HEK293 (cell line): ENCODE data around the gene CHCHD6.

Experiments used
- CTCF ChIP-seq: fragments of 450-650 bp; formaldehyde crosslinking; IDR thresholded peaks from 2 replicates; pipeline ENCODE4 v1.5.1; 2016; ENCODE audit warnings: missing biosample characterization, missing genetic modification characterization
- REST ChIP-seq: fragments of 450-650 bp; formaldehyde crosslinking; IDR thresholded peaks from 2 replicates; pipeline ENCODE4 v1.5.1; 2016; ENCODE audit warnings: missing biosample characterization, missing genetic modification characterization
- ZNF140 ChIP-seq: fragments of 450-650 bp; formaldehyde crosslinking; IDR thresholded peaks from 2 replicates; pipeline ENCODE4 v1.5.1; 2016; ENCODE audit warnings: missing biosample characterization, missing genetic modification characterization
- ZNF23 ChIP-seq: fragments of 450-650 bp; formaldehyde crosslinking; IDR thresholded peaks from 2 replicates; pipeline ENCODE4 v1.5.1; 2016; ENCODE audit warnings: missing biosample characterization, missing genetic modification characterization, borderline replicate concordance
- ZNF423 ChIP-seq: fragments of 450-650 bp; formaldehyde crosslinking; IDR thresholded peaks from 2 replicates; pipeline ENCODE4 v1.5.1; 2016; ENCODE audit warnings: missing biosample characterization, missing genetic modification characterization
- ZNF513 ChIP-seq: fragments of 450-650 bp; IDR thresholded peaks from 2 replicates; pipeline ENCODE4 v1.5.1; 2018; ENCODE audit warnings: missing biosample characterization, missing genetic modification characterization
- ZNF629 ChIP-seq: fragments of 450-650 bp; formaldehyde crosslinking; IDR thresholded peaks from 2 replicates; pipeline ENCODE4 v1.5.1; 2017; ENCODE audit warnings: missing biosample characterization, missing genetic modification characterization
- TF ChIP-seq, protein P1 (sequence below): fragments of 450-650 bp; IDR thresholded peaks from 2 replicates; pipeline ENCODE4 v1.5.1; 2018; ENCODE audit warnings: missing biosample characterization, mild to moderate bottlenecking, missing genetic modification characterization

- TF ChIP-seq CTCF (tag by site-specific recombination) (no peak), REST (tag by site-specific recombination) (no peak), ZNF629 (no peak), ZNF513 (tag by site-specific recombination) (no peak), ZNF23 (tag by site-specific recombination) (no peak), ZNF423 (tag by site-specific recombination) (no peak), ZNF140 (no peak)
- TF ChIP-seq, protein P1, sequence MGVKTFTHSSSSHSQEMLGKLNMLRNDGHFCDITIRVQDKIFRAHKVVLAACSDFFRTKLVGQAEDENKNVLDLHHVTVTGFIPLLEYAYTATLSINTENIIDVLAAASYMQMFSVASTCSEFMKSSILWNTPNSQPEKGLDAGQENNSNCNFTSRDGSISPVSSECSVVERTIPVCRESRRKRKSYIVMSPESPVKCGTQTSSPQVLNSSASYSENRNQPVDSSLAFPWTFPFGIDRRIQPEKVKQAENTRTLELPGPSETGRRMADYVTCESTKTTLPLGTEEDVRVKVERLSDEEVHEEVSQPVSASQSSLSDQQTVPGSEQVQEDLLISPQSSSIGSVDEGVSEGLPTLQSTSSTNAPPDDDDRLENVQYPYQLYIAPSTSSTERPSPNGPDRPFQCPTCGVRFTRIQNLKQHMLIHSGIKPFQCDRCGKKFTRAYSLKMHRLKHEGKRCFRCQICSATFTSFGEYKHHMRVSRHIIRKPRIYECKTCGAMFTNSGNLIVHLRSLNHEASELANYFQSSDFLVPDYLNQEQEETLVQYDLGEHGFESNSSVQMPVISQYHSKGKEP (tag by site-specific recombination): no peak
These were observed 278.1 kb downstream of the CHCHD6 start for GRCh38 chr3:126982126-126982470.
